SK-N-SH treated with all-trans-retinoic acid at 6 μM for 48 hours (cell line): Measurements from ENCODE around the gene SPIRE2.

Experiments
- ATAC-seq: fragments of 200-7000 bp; cut with Tn5 transposase; 3 replicates; pipeline ENCODE4 v1.9.1; 2020; ENCODE audit warnings: mild to moderate bottlenecking, moderate library complexity
- ARNTL ChIP-seq: fragments of 450-650 bp; formaldehyde crosslinking; IDR thresholded peaks from 2 replicates; pipeline ENCODE4 v1.5.0; 2020; ENCODE audit warnings: low read depth, mild to moderate bottlenecking, moderate library complexity, borderline replicate concordance
- BACH2 ChIP-seq: fragments of 250-450 bp; sonication (Bioruptor Pico); IDR thresholded peaks from 2 replicates; pipeline ENCODE4 v1.9.0; 2021; ENCODE audit warnings: mild to moderate bottlenecking, borderline replicate concordance
- CSDC2 ChIP-seq: fragments of 250-450 bp; sonication (Bioruptor Pico); IDR thresholded peaks from 2 replicates; pipeline ENCODE4 v1.5.0; 2020; ENCODE audit warnings: mild to moderate bottlenecking, moderate library complexity
- CSRNP3 ChIP-seq: fragments of 250-450 bp; sonication (Bioruptor Pico); IDR thresholded peaks from 2 replicates; pipeline ENCODE4 v1.5.1; 2021; ENCODE audit warnings: mild to moderate bottlenecking, moderate library complexity
- ESRRG ChIP-seq: fragments of 250-450 bp; sonication (Bioruptor Pico); IDR thresholded peaks from 2 replicates; pipeline ENCODE4 v1.6.1; 2021; ENCODE audit warnings: mild to moderate bottlenecking
- GLIS3 ChIP-seq: fragments of 250-450 bp; sonication (Bioruptor Pico); IDR thresholded peaks from 2 replicates; pipeline ENCODE4 v1.5.0; 2020; ENCODE audit warnings: mild to moderate bottlenecking, moderate library complexity
- ISL1 ChIP-seq: fragments of 250-450 bp; sonication (Bioruptor Pico); IDR thresholded peaks from 2 replicates; pipeline ENCODE4 v2.1.2; 2022; ENCODE audit warnings: mild to moderate bottlenecking, moderate library complexity
- OSR1 ChIP-seq: fragments of 250-450 bp; sonication (Bioruptor Pico); IDR thresholded peaks from 2 replicates; pipeline ENCODE4 v1.8.0; 2022; ENCODE audit warnings: moderate library complexity, mild to moderate bottlenecking, inconsistent platforms
- PATZ1 ChIP-seq: fragments of 250-450 bp; sonication (Bioruptor Pico); IDR thresholded peaks from 2 replicates; pipeline ENCODE4 v1.8.0; 2020; ENCODE audit warnings: mild to moderate bottlenecking, moderate library complexity, borderline replicate concordance
- POU6F1 ChIP-seq: fragments of 250-450 bp; sonication (Bioruptor Pico); IDR thresholded peaks from 2 replicates; pipeline ENCODE4 v1.8.0; 2021; ENCODE audit warnings: low read depth, mild to moderate bottlenecking, moderate library complexity, borderline replicate concordance
- RARB ChIP-seq: fragments of 250-450 bp; sonication (Bioruptor Pico); IDR thresholded peaks from 2 replicates; pipeline ENCODE4 v1.8.0; 2021; ENCODE audit warnings: mild to moderate bottlenecking, moderate library complexity
- SNAI2 ChIP-seq: fragments of 250-450 bp; sonication (Bioruptor Pico); IDR thresholded peaks from 2 replicates; pipeline ENCODE4 v1.5.0; 2020; ENCODE audit warnings: mild to moderate bottlenecking, moderate library complexity
- TCF4 ChIP-seq: fragments of 250-450 bp; sonication (Bioruptor Pico); IDR thresholded peaks from 2 replicates; pipeline ENCODE4 v1.8.0; 2021; ENCODE audit warnings: mild to moderate bottlenecking, moderate library complexity, borderline replicate concordance
- TOX ChIP-seq: fragments of 250-450 bp; sonication (Bioruptor Pico); IDR thresholded peaks from 2 replicates; pipeline ENCODE4 v1.8.0; 2021; ENCODE audit warnings: mild to moderate bottlenecking, moderate library complexity, borderline replicate concordance
- ZC3H10 ChIP-seq: fragments of 250-450 bp; sonication (Bioruptor Pico); IDR thresholded peaks from 2 replicates; pipeline ENCODE4 v1.5.1; 2021; ENCODE audit warnings: mild to moderate bottlenecking, moderate library complexity
- ZFP3 ChIP-seq: fragments of 250-450 bp; sonication (Bioruptor Pico); IDR thresholded peaks from 2 replicates; pipeline ENCODE4 v1.5.0; 2020; ENCODE audit warnings: mild to moderate bottlenecking, moderate library complexity
- ZFP30 ChIP-seq: fragments of 450-650 bp; formaldehyde crosslinking; IDR thresholded peaks from 2 replicates; pipeline ENCODE4 v1.5.0; 2022; ENCODE audit warnings: mild to moderate bottlenecking, moderate library complexity
- ZNF565 ChIP-seq: fragments of 450-650 bp; formaldehyde crosslinking; conservative IDR thresholded peaks from 2 replicates; pipeline ENCODE4 v1.5.0; 2020; ENCODE audit warnings: low read depth, mild to moderate bottlenecking, moderate library complexity
- ZNF70 ChIP-seq: fragments of 450-650 bp; formaldehyde crosslinking; IDR thresholded peaks from 2 replicates; pipeline ENCODE4 v1.5.0; 2020; ENCODE audit warnings: mild to moderate bottlenecking, moderate library complexity
- ZNF8 ChIP-seq: fragments of 450-650 bp; formaldehyde crosslinking; IDR thresholded peaks from 2 replicates; pipeline ENCODE4 v1.5.0; 2020; ENCODE audit warnings: mild to moderate bottlenecking, moderate library complexity
- TF ChIP-seq, protein P1 (sequence below): fragments of 250-450 bp; sonication (Bioruptor Pico); IDR thresholded peaks from 2 replicates; pipeline ENCODE4 v1.5.1; 2020; ENCODE audit warnings: low read depth, mild to moderate bottlenecking, moderate library complexity
- TF ChIP-seq, protein P2 (sequence below): fragments of 250-450 bp; sonication (Bioruptor Pico); IDR thresholded peaks from 2 replicates; pipeline ENCODE4 v1.5.0; 2020; ENCODE audit warnings: mild to moderate bottlenecking, moderate library complexity

Gene SPIRE2

DNA sequence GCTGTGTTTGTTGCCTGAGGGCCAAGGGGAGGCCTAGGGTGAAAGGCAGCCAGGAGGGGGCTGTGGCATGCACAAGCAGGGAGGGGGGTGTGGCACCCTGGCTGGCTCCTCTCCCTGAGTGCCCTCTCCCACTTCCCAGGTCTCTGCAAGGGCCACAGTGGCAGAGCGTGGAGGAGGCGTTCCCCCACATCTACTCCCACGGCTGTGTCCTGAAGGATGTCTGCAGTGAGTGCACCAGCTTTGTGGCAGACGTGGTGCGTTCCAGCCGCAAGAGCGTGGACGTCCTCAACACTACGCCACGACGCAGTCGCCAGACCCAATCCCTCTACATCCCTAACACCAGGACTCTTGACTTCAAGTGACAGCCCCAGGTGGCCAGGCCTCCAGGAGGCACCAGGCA lies 41.6 kb downstream of the SPIRE2 start:
- TF ChIP-seq OSR1 (CRISPR knock-in tag): no peak
- TF ChIP-seq GLIS3: no peak
- no peak for TF ChIP-seq RARB (CRISPR knock-in tag)
- TF ChIP-seq, protein P1, sequence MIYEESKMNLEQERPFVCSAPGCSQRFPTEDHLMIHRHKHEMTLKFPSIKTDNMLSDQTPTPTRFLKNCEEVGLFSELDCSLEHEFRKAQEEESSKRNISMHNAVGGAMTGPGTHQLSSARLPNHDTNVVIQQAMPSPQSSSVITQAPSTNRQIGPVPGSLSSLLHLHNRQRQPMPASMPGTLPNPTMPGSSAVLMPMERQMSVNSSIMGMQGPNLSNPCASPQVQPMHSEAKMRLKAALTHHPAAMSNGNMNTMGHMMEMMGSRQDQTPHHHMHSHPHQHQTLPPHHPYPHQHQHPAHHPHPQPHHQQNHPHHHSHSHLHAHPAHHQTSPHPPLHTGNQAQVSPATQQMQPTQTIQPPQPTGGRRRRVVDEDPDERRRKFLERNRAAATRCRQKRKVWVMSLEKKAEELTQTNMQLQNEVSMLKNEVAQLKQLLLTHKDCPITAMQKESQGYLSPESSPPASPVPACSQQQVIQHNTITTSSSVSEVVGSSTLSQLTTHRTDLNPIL (CRISPR knock-in tag): no peak
- no peak for ATAC-seq

- ATAC-seq: no peak
- no peak for TF ChIP-seq CSDC2 (CRISPR knock-in tag)
- no peak for TF ChIP-seq ZFP30 (CRISPR knock-in tag)
- no peak for TF ChIP-seq ARNTL
- TF ChIP-seq CSRNP3: no peak
- no peak for TF ChIP-seq OSR1 (CRISPR knock-in tag)
- TF ChIP-seq POU6F1 (CRISPR knock-in tag): no peak
- TF ChIP-seq TCF4 (CRISPR knock-in tag): no peak
- no peak for TF ChIP-seq ZFP3
- no peak for TF ChIP-seq ZC3H10 (CRISPR knock-in tag)
- TF ChIP-seq PATZ1 (CRISPR knock-in tag): no peak
- no peak for TF ChIP-seq SNAI2 (CRISPR knock-in tag)
- no peak for TF ChIP-seq ISL1 (CRISPR knock-in tag)
- no peak for TF ChIP-seq ZNF70 (CRISPR knock-in tag)
- TF ChIP-seq ESRRG: no peak
- TF ChIP-seq, protein P2, sequence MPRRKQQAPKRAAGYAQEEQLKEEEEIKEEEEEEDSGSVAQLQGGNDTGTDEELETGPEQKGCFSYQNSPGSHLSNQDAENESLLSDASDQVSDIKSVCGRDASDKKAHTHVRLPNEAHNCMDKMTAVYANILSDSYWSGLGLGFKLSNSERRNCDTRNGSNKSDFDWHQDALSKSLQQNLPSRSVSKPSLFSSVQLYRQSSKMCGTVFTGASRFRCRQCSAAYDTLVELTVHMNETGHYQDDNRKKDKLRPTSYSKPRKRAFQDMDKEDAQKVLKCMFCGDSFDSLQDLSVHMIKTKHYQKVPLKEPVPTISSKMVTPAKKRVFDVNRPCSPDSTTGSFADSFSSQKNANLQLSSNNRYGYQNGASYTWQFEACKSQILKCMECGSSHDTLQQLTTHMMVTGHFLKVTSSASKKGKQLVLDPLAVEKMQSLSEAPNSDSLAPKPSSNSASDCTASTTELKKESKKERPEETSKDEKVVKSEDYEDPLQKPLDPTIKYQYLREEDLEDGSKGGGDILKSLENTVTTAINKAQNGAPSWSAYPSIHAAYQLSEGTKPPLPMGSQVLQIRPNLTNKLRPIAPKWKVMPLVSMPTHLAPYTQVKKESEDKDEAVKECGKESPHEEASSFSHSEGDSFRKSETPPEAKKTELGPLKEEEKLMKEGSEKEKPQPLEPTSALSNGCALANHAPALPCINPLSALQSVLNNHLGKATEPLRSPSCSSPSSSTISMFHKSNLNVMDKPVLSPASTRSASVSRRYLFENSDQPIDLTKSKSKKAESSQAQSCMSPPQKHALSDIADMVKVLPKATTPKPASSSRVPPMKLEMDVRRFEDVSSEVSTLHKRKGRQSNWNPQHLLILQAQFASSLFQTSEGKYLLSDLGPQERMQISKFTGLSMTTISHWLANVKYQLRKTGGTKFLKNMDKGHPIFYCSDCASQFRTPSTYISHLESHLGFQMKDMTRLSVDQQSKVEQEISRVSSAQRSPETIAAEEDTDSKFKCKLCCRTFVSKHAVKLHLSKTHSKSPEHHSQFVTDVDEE (CRISPR knock-in tag): no peak
- no peak for TF ChIP-seq ZNF565 (CRISPR knock-in tag)
- no peak for TF ChIP-seq RARB (CRISPR knock-in tag)
- no peak for TF ChIP-seq ZNF8
- TF ChIP-seq BACH2 (CRISPR knock-in tag): no peak
- TF ChIP-seq, all 23 proteins: peak for 0
Observed at GRCh38 chr16:89870440-89870839, 42.2 kb downstream of the SPIRE2 start.

DNA sequence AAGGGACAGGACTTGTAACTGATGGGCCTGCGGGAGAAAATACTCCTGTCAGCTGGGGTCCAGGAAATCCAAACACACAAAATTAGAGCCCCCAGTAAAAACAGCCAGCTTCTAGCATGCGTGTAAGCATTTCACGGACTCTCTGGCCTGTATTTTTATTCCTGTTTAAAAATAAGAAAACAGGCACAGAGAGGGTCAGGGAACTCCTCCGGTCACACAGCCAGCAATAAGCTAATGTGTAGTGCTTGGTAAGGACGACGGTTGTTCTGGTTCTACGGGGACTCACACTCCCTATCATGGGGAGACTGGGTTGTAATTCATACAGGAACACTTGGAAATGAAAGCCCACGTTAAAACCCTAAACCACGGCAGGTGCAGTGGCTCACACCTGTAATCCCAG lies 43.6 kb downstream of the SPIRE2 start:
- no peak for ATAC-seq
- TF ChIP-seq CSRNP3 (no peak), ZFP3 (no peak), OSR1 (CRISPR knock-in tag) (no peak), CSDC2 (CRISPR knock-in tag) (no peak), ZNF70 (CRISPR knock-in tag) (no peak), ZNF8 (no peak), ESRRG (no peak), ZNF565 (CRISPR knock-in tag) (no peak), TOX (CRISPR knock-in tag) (no peak), TCF4 (CRISPR knock-in tag) (no peak), ZFP30 (CRISPR knock-in tag) (no peak), ZC3H10 (CRISPR knock-in tag) (no peak), ARNTL (no peak), SNAI2 (CRISPR knock-in tag) (no peak), GLIS3 (no peak)
- TF ChIP-seq, protein P2 (CRISPR knock-in tag): no peak
- TF ChIP-seq, protein P1 (CRISPR knock-in tag): no peak
